ENCODE data around the gene PNMA1.

Gene PNMA1

DNA sequence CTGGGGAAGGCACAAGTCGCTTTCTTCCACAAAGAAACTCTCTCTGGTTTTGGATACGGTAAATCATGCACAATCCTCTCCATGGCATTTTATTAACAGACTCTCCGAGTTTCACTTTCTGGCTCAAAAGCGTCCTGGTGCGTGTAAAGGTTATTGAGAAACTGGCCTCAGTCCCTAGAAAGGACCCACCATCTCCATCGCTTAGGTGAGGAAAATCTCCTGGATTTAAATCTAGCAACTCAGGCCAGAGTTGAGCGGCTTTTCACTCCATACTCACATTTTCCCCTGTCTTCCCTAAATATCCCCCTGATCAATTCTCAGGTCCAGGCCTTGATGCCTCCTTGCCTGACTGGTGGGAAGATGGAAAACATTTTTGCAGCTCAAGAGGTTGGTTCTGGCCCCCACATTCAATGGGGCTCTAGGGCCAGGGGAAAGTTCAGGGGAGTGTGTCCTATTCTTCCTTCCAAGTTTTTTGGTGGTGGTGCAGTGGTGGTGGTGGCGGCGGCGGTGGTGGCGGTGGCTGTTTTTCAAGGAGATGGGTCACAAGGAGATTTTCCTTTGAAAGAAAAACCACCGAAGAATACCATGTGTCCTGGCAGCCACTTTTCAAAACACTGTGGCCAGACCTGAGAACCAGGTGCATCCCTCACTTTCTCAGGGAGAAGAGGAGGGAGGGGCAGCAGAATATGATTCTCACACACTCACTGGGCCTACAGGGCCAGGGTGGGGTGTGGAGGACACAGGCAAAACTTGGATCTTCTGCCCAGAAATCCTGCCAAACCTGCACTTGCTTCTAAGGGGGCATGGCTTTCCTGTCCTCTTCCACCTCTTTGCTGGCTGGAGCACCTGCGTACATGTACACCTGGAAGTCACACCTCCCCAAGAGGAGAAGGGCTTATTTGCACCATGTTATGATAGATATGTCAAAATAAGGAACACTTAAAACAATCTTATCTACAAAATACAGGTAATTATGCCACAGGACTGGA is 46.7 kb upstream of the PNMA1 start:
- ATAC-seq (ENCODE audit: low read depth), result no peak; the same call in 2 of the 3 replicates
- 0 out of 2 replicates have a peak, but pooled peaks cover 4% of the 10 kb centered on the region for H3K36me3 ChIP-seq (ENCODE audit: low read depth)
- no peaks in the 10 kb centered on the region for H3K9me3 ChIP-seq (ENCODE audit: severe bottlenecking)
- peaks cover 35% of the 10 kb centered on the region for H3K4me1 ChIP-seq (ENCODE audit: insufficient read depth, poor library complexity, severe bottlenecking)
- peak overlapping the region; percentile 78 for H3K4me3 ChIP-seq (ENCODE audit: severe bottlenecking)
- TF ChIP-seq, protein P1, sequence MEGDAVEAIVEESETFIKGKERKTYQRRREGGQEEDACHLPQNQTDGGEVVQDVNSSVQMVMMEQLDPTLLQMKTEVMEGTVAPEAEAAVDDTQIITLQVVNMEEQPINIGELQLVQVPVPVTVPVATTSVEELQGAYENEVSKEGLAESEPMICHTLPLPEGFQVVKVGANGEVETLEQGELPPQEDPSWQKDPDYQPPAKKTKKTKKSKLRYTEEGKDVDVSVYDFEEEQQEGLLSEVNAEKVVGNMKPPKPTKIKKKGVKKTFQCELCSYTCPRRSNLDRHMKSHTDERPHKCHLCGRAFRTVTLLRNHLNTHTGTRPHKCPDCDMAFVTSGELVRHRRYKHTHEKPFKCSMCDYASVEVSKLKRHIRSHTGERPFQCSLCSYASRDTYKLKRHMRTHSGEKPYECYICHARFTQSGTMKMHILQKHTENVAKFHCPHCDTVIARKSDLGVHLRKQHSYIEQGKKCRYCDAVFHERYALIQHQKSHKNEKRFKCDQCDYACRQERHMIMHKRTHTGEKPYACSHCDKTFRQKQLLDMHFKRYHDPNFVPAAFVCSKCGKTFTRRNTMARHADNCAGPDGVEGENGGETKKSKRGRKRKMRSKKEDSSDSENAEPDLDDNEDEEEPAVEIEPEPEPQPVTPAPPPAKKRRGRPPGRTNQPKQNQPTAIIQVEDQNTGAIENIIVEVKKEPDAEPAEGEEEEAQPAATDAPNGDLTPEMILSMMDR (IDR thresholded peaks at IDR 0.05; ENCODE audit: poor library complexity, severe bottlenecking), result no peak
- H3K27me3 ChIP-seq (ENCODE audit: insufficient read depth, poor library complexity, severe bottlenecking), result no peaks in the 10 kb centered on the region
- no peak for DNase-seq (ENCODE audit: low spot score)
- H3K27ac ChIP-seq (ENCODE audit: poor library complexity, severe bottlenecking), result peak overlapping the region; percentile 99

DNA sequence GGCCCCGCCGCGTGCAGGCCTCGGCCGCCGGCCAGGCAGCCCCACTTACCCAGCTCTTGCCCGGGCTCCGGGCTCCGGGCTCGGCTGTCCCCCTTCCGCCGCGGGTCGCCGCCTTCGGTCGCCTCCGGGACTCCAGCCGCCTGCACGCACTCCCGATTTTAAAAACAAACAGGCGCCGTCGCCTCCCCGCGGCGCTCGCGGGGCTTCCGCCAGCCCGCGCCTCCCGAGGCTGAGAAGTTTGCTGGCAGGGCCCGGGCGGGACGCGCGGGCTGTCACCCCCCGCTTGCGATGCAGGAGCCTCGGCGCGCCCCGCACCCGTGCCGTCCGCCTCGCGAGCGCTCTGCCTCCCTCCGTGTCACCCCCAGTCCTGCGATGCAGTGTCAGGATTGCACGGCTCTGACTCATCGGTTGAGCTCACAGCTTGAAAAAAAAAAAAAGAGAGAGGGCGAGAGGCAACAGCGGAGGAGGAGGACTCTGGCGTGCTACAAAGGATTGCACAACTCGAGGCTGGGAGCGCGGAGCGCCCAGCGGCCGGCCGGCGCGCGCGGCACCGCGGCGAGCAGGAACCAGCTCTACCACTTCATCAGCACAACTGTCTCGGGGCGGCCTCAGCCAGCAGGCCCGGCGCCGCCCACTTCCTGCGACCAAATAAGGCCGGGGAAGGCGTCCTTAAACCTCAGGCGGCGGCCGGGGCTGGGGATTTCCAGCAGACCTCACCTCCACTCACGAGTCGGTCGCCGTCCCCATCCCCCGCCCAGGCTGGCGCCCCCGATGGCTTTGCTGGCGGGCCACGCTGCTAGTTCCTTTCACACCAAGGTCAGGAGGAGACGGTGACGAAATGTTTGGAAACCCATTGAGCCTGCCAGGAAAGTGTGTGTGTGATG is 45.8 kb upstream of the PNMA1 start:
- peaks cover 44% of the 10 kb centered on the region for H3K4me1 ChIP-seq (ENCODE audit: insufficient read depth, poor library complexity, severe bottlenecking)

DNA sequence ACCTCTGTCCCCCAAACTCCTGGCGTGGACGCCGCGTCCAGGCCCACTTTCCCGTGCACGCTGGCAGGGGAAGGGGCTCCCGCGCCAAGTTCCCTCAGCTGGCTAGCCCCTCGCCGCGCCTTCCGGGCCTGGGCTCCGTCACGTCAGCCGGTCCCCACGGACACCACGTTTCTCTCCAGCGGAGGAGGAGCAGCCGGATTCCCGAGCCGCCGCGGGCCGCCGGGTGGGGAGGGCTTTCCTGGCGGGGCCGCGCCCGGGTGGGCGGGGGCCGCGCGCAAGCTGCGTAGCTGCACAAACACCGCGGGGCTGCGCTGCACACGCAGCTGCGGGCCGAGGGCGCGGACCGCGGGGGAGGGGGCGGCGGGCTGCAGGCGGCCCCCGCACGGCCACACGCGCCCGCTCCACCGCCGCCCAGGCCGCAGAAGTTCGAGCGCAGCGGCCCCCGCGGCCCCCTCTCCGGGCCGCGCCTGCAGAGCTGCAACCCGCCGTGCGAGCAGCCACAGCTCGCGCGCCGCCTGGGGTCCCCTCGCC is 45.1 kb upstream of the PNMA1 start:
- H3K4me3 ChIP-seq (ENCODE audit: severe bottlenecking), result peak overlapping the region; percentile 78
- H3K4me1 ChIP-seq (ENCODE audit: insufficient read depth, poor library complexity, severe bottlenecking), result peaks cover 51% of the 10 kb centered on the region
- H3K9me3 ChIP-seq (ENCODE audit: severe bottlenecking), result no peaks in the 10 kb centered on the region
- DNase-seq (ENCODE audit: low spot score) (no peak), ATAC-seq (ENCODE audit: low read depth) (no peak)
- H3K27ac ChIP-seq (ENCODE audit: poor library complexity, severe bottlenecking), result peak overlapping the region; percentile 99
- TF ChIP-seq, protein P1 (IDR thresholded peaks at IDR 0.05; ENCODE audit: poor library complexity, severe bottlenecking), result no peak
- H3K36me3 ChIP-seq (ENCODE audit: low read depth), result 0 out of 2 replicates have a peak, but pooled peaks cover 4% of the 10 kb centered on the region
- H3K27me3 ChIP-seq (ENCODE audit: insufficient read depth, poor library complexity, severe bottlenecking), result no peaks in the 10 kb centered on the region

More for the DNA sequence above, 45.8 kb upstream of the PNMA1 start:
- H3K36me3 ChIP-seq (ENCODE audit: low read depth), result 0 out of 2 replicates have a peak, but pooled peaks cover 4% of the 10 kb centered on the region
- TF ChIP-seq, protein P1 (IDR thresholded peaks at IDR 0.05; ENCODE audit: poor library complexity, severe bottlenecking), result peak; percentile 18
- H3K27me3 ChIP-seq (ENCODE audit: insufficient read depth, poor library complexity, severe bottlenecking), result no peaks in the 10 kb centered on the region
- DNase-seq (ENCODE audit: low spot score) (peak; percentile 98), ATAC-seq (ENCODE audit: low read depth) (peak; percentile 76)
- H3K4me3 ChIP-seq (ENCODE audit: severe bottlenecking), result peak overlapping the region; percentile 78
- H3K27ac ChIP-seq (ENCODE audit: poor library complexity, severe bottlenecking), result peak overlapping the region; percentile 99
- H3K9me3 ChIP-seq (ENCODE audit: severe bottlenecking), result no peaks in the 10 kb centered on the region

DNA sequence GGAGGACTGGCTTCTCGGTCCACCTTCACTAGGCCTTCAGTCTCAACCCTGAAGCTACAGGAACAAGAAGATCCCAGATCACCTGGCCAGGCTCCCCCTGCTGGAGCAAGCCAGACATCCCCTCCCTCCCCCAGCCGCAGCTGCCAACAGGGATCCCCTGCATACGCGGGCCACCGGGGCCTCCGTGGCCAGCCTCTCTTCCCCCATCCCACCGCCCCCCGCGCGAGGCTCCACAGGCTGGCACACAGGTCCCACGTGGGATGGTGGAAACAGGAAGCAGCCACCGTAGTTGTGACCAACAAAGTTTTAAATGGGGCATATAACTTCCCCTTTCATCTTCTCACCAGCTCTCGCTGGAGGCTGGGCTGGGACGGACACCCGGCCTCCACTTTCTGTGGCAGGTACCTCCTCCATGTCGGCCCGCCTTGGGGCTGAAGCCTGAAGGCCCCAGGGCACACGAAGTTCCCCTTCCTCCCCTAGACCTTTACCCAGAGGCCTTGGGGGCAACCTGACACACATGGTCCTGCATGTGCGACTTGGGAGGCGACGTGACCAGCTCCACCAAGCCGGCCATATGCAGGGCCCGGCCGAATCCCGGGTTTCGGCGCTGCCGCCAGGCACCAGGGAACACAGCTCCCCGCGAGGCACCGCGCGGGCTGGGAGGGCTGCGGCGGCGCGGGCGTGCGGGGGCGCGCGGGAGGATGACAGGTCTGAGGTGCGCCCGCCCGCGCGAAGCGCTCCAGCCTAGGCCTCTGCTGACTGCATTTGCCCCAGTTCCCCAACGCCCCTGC is 44.4 kb upstream of the PNMA1 start:
- Histone ChIP-seq H3K27ac (ENCODE audit: poor library complexity, severe bottlenecking) (peak overlapping the region; percentile 99), H3K27me3 (ENCODE audit: insufficient read depth, poor library complexity, severe bottlenecking) (no peaks in the 10 kb centered on the region), H3K9me3 (ENCODE audit: severe bottlenecking) (no peaks in the 10 kb centered on the region), H3K36me3 (ENCODE audit: low read depth) (0 out of 2 replicates have a peak, but pooled peaks cover 4% of the 10 kb centered on the region), H3K4me3 (ENCODE audit: severe bottlenecking) (peak overlapping the region; percentile 78), H3K4me1 (ENCODE audit: insufficient read depth, poor library complexity, severe bottlenecking) (peaks cover 58% of the 10 kb centered on the region)
- peak; percentile 42 for ATAC-seq (ENCODE audit: low read depth)
- peak; percentile 92 for DNase-seq (ENCODE audit: low spot score)
- TF ChIP-seq, protein P1 (IDR thresholded peaks at IDR 0.05; ENCODE audit: poor library complexity, severe bottlenecking), result peak; percentile 95
